ENCODE data around the gene PRPH. TPM values are rescaled to one million over a fixed set of nuclear protein-coding genes. Genes with fewer than 3 reads are reported as not detected.

Gene PRPH
- total and polyA plus RNA-seq, 4 experiments from 2014 or later = 0.39 to 0.87 TPM; not detected in 2

DNA sequence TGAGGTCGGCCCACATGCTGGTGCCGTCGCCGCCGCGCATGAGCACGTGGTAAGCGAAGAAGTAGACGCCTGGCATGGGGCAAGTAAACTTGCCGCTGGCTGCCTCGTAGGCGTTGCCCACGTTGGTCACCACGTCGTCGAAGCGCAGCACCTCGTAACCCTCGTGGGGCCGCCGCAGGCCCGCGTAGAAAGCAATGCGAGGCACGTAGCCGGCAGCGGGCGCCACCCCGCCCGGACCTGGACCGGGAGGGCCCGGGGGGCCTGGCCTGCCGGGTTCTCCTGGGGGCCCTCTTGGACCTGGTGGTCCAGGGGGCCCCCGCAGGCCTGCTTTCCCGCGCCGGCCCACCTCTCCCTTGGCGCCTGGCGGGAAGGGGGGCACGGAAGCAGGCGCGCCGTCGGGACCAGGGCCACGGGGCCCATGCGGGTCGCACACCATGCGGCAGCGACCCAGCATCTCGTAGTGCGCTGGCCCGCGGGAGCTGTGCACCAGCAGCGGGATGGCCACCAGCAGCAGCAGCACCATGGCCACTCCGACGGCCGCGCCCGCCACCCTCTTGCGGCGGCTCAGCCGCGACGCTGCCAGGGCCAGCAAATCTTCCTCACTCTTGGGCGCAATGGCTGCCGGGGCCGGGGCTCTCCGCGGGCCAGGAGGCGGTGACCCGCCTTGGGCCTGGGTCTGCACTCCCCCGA is 41.2 kb downstream of the PRPH start:
- Mint-ChIP-seq H3K27ac (peak overlapping the region in 1 of 7 donors; percentile 8), H3K4me1 (peaks cover 16 to 42% (median 23%) of the 10 kb centered on the region in 4 donors), H3K36me3 (no peaks in the 10 kb centered on the region), H3K27me3 (peaks cover 42 to 68% of the 10 kb centered on the region in 2 donors), H3K4me3 (peak overlapping the region in 1 of 8 donors; percentile 76), H3K9me3 (peaks cover 0 to 1% (median 0%) of the 10 kb centered on the region in 8 donors)
- Histone ChIP-seq H3K4me1 (ENCODE audit: insufficient read depth, low read length) (peaks cover 22% of the 10 kb centered on the region), H3K4me3 (ENCODE audit: low read length in 2 of 2) (no peak overlapping the region), H3K27ac (ENCODE audit: low read depth, low read length) (no peak overlapping the region), H3K9me3 (ENCODE audit: control insufficient read depth in 1 of 2, low read length in 2 of 2) (no peaks in the 10 kb centered on the region), H3K36me3 (ENCODE audit: insufficient read depth, low read length) (no peaks in the 10 kb centered on the region), H3K27me3 (ENCODE audit: insufficient read depth, low read length) (peaks cover 37% of the 10 kb centered on the region)
- POLR2A ChIA-PET (ENCODE audit: partially characterized antibody) = interaction anchor here (1.5 kb wide), 1 partner anchor 31 kb away, joined by 3 read pairs; the partner anchor contains the start of gene SPATS2
- intact Hi-C loops (cut with micrococcal nuclease) = no loop called here
- DNase-seq = no peak
- CTCF ChIA-PET (ENCODE audit: partially characterized antibody) = interaction anchor here (0.6 to 6.1 kb wide), 7 partner anchors 10 to 773 kb away, joined by 3 to 67 read pairs (median 19); partner anchors contain the start of genes DNAJC22 and TROAP

DNA sequence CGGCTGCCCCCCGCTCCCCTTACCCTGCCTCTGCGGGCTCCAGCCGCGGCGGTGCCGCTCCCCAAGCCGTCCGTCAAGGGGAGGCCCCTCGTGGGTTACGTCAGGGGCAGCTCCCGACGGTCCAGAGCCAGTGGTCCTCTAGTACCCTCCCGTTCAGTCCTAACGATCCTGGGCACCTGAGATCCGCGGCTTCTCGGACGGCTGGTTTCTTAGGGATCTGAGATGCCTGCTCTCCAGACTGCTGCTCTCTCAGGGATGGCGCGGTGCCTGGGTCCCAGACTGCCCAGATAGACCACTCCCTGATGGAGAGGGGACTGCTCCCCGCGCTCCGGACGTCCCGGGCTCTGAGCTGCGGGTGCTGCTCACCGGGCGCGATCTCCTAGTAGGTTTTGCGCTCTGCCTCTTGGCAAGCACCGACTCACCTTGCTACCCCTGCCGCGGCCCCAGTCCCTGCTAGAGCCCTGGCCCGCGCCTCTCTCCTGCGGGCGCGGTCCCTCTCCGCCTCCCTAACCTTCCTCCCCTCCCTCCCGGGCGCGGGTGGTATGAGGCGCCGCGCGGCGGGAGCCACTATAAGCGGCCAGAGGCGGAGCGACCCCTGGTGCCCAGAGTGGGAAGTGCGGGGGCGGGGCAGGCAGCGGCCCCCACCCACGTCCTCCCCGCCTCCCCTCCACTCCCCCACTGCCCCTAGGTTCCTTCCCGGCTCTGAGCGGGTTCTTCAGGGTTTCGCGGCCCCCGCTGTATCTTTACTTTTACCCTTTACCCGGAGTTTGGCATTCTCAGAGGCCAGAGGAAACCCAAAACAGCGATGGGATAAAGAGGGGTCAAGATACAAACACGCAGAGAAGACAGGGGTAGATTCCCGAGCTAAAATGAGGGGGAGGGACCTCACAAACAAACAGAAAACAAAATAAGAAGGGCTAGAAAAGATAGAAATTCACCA is 42.0 kb downstream of the PRPH start, which contains the start of gene C1QL4:
Gene C1QL4 (minus strand): TSS at position 544 of the 940 bp plus-strand sequence. CDS start 711 bp downstream, outside the sequence.
- ChIA-PET CTCF (ENCODE audit: partially characterized antibody) (interaction anchor here (0.6 to 6.1 kb wide), 9 partner anchors 11 to 772 kb away, joined by 3 to 67 read pairs (median 7); partner anchors contain the start of genes DNAJC22 and TROAP), POLR2A (ENCODE audit: partially characterized antibody) (interaction anchor here (0.6 to 1.5 kb wide), 4 partner anchors 10 to 73 kb away, joined by 3 read pairs; partner anchors contain the start of genes DNAJC22 and SPATS2)
- Mint-ChIP-seq H3K4me1 (peaks cover 16 to 41% (median 23%) of the 10 kb centered on the region in 4 donors), H3K27me3 (peaks cover 41 to 63% of the 10 kb centered on the region in 2 donors), H3K9me3 (peaks cover 0 to 1% (median 0%) of the 10 kb centered on the region in 8 donors), H3K36me3 (no peaks in the 10 kb centered on the region), H3K4me3 (peak within 1 kb of the TSS; percentile 13 to 86 (median 70)), H3K27ac (peak within 1 kb of the TSS in 2 of 7 donors; percentile 24 to 52)
- H3K4me1 ChIP-seq (ENCODE audit: insufficient read depth, low read length) = peaks cover 22% of the 10 kb centered on the region
- H3K36me3 ChIP-seq (ENCODE audit: insufficient read depth, low read length) = no peaks in the 10 kb centered on the region
- peak; percentile 81 to 87 (median 81) for DNase-seq
- peaks cover 37% of the 10 kb centered on the region for H3K27me3 ChIP-seq (ENCODE audit: insufficient read depth, low read length)
- H3K27ac ChIP-seq (ENCODE audit: low read depth, low read length) = no peak within 1 kb of the TSS
- intact Hi-C loops (cut with micrococcal nuclease) = loop anchor here (1.0 kb wide), 2 partner anchors 14 to 49 kb away; partner anchors contain the start of gene TROAP
- no peaks in the 10 kb centered on the region for H3K9me3 ChIP-seq (ENCODE audit: control insufficient read depth in 1 of 2, low read length in 2 of 2)
- H3K4me3 ChIP-seq (ENCODE audit: low read length in 2 of 2) = peak within 1 kb of the TSS in 1 of 2 donors; percentile 43

DNA sequence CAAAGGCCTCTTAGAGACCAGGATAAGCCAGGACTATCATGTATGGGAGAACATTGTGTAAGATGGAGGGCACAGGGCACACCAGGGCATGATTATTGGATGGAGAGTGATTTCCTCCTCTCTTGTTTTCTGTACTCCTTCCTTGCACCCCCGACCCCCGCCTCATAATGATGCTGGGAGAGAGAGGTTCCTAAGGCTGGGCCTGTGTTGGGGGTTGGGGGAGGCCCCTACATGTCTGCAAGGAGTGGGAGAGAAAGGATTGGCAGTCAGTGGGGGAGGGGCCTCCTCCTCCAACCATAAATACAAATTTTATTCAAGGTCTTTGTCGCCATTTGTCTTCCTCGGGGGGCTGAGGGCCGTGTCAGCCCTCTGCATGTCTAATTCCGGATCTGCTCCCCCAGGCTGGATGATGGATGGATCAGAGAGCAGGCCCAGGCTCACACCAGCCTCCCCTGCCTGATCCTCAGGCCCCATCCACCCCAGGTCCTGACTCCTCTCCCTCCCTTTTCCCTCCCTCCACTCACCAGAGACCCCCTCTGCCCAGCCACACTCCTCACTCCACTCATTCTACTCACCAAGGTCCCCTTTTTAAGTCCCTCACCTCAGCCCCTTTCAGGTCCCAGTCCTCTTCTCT is 44.0 kb downstream of the PRPH start:
- Histone ChIP-seq H3K27me3 (ENCODE audit: insufficient read depth, low read length) (peaks cover 50% of the 10 kb centered on the region), H3K4me1 (ENCODE audit: insufficient read depth, low read length) (peaks cover 39% of the 10 kb centered on the region), H3K27ac (ENCODE audit: low read depth, low read length) (no peak overlapping the region), H3K4me3 (ENCODE audit: low read length in 2 of 2) (no peak overlapping the region), H3K9me3 (ENCODE audit: control insufficient read depth in 1 of 2, low read length in 2 of 2) (no peaks in the 10 kb centered on the region), H3K36me3 (ENCODE audit: insufficient read depth, low read length) (no peaks in the 10 kb centered on the region)
- Mint-ChIP-seq H3K4me1 (peaks cover 21 to 53% (median 31%) of the 10 kb centered on the region in 4 donors), H3K36me3 (no peaks in the 10 kb centered on the region), H3K9me3 (no peaks in the 10 kb centered on the region), H3K27me3 (peaks cover 32 to 60% of the 10 kb centered on the region in 2 donors), H3K4me3 (peak overlapping the region in 1 of 8 donors; percentile 17), H3K27ac (peak overlapping the region in 2 of 7 donors; percentile 12 to 42)
- ChIA-PET CTCF (ENCODE audit: partially characterized antibody) (interaction anchor here (1.0 to 6.1 kb wide), 6 partner anchors 11 to 68 kb away, joined by 3 to 67 read pairs (median 20); partner anchors contain the start of genes DNAJC22, PRPH and TROAP), POLR2A (ENCODE audit: partially characterized antibody) (interaction anchor here (0.7 kb wide), 1 partner anchor 27 kb away, joined by 3 read pairs; no protein-coding TSS in a partner anchor)
- intact Hi-C loops (cut with micrococcal nuclease) = no loop called here
- no peak for DNase-seq

DNA sequence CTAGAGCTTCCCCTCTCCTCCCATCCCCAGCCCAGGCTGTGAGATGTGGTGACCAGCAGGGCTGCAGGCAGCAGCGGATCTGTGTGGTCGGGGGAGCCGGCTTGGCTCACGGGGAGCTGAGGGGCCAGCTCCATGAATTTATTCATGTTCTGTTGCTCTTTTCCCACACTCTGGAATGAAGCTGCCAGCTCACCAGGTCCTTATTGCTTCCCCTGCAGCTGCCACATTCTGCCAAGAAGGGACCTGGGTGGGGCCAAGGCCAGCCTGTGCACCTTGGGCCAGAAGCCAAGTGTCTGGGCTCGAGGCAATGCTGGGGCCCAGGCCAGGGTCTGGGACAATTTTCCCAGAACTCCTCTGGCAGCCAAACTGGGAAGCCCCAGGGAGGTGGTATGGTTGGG is 44.5 kb downstream of the PRPH start:
- Mint-ChIP-seq H3K36me3 (no peaks in the 10 kb centered on the region), H3K4me1 (peaks cover 21 to 56% (median 34%) of the 10 kb centered on the region in 4 donors), H3K27ac (peak overlapping the region in 2 of 7 donors; percentile 12 to 45), H3K27me3 (peaks cover 30 to 59% of the 10 kb centered on the region in 2 donors), H3K4me3 (no peak overlapping the region), H3K9me3 (no peaks in the 10 kb centered on the region)
- no peaks in the 10 kb centered on the region for H3K9me3 ChIP-seq (ENCODE audit: control insufficient read depth in 1 of 2, low read length in 2 of 2)
- POLR2A ChIA-PET (ENCODE audit: partially characterized antibody) = interaction anchor here (0.7 kb wide), 1 partner anchor 27 kb away, joined by 3 read pairs; no protein-coding TSS in a partner anchor
- intact Hi-C loops (cut with micrococcal nuclease) = no loop called here
- H3K4me3 ChIP-seq (ENCODE audit: low read length in 2 of 2) = no peak overlapping the region
- DNase-seq = no peak
- no peak overlapping the region for H3K27ac ChIP-seq (ENCODE audit: low read depth, low read length)
- peaks cover 51% of the 10 kb centered on the region for H3K27me3 ChIP-seq (ENCODE audit: insufficient read depth, low read length)
- H3K4me1 ChIP-seq (ENCODE audit: insufficient read depth, low read length) = peaks cover 42% of the 10 kb centered on the region
- CTCF ChIA-PET (ENCODE audit: partially characterized antibody) = interaction anchor here (1.0 to 6.1 kb wide), 4 partner anchors 10 to 50 kb away, joined by 3 to 67 read pairs (median 34); partner anchors contain the start of genes DNAJC22, PRPH and TROAP
- H3K36me3 ChIP-seq (ENCODE audit: insufficient read depth, low read length) = no peaks in the 10 kb centered on the region

DNA sequence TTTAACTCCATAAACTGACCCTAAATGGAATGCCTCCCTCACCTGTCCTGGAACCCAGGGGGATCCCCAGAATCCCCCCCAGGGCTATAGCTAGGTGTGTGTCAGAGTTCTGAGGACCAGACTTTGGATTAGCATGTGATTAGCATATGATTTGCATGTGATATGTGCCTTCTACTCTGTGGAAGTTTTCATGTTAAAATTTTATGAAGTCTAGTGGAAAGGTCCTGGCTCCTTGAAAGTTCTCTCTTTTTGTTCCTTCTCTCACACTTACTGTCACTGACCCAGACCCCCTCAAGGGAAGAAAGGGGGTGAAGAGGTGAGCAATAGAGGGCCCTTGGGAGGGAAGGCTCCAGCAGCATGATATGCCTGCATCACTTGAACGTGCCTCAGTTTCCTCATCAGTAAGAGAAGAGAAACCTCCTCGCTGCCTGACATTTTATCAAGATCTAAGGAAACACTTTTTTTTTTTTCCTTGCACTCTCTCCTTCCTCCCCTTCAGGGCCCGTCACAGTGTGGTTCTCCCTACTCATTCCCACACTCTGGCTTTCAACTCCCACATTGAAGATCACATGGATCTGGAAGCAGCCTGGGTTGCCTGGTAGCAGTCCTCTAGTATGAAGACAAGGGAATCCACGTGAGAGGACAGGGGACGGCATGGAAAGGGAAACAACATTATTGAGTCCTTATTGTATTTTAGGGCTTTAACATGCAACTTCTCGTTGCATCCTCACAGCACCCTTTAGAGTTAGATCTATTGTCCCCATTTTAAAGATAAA is 45.3 kb downstream of the PRPH start:
- H3K36me3 Mint-ChIP-seq = no peaks in the 10 kb centered on the region
- Histone ChIP-seq H3K4me1 (ENCODE audit: insufficient read depth, low read length) (peaks cover 42% of the 10 kb centered on the region), H3K9me3 (ENCODE audit: control insufficient read depth in 1 of 2, low read length in 2 of 2) (no peaks in the 10 kb centered on the region), H3K27me3 (ENCODE audit: insufficient read depth, low read length) (peaks cover 43% of the 10 kb centered on the region), H3K27ac (ENCODE audit: low read depth, low read length) (no peak overlapping the region), H3K36me3 (ENCODE audit: insufficient read depth, low read length) (no peaks in the 10 kb centered on the region), H3K4me3 (ENCODE audit: low read length in 2 of 2) (no peak overlapping the region)
- H3K4me3 Mint-ChIP-seq = peak overlapping the region in 2 of 8 donors; percentile 14 to 69
- intact Hi-C loops (cut with micrococcal nuclease) = no loop called here
- ChIA-PET CTCF (ENCODE audit: partially characterized antibody) (interaction anchor here (1.0 to 6.1 kb wide), 6 partner anchors 8 to 51 kb away, joined by 3 to 67 read pairs (median 27); partner anchors contain the start of genes DNAJC22 and TROAP), POLR2A (ENCODE audit: partially characterized antibody) (no interaction called here)
- peaks cover 22 to 53% of the 10 kb centered on the region in 2 donors for H3K27me3 Mint-ChIP-seq
- no peaks in the 10 kb centered on the region for H3K9me3 Mint-ChIP-seq
- peak overlapping the region in 1 of 7 donors; percentile 45 for H3K27ac Mint-ChIP-seq
- DNase-seq = no peak
- peaks cover 18 to 54% (median 35%) of the 10 kb centered on the region in 4 donors for H3K4me1 Mint-ChIP-seq

All from CD4-positive, alpha-beta memory T cell (primary cell).